ENCODE results near the gene MEGF10.

GRCh38 chr5:127297348-127298035, 6.9 kb downstream of the MEGF10 start:
- TF ChIP-seq CTCF (IDR thresholded peaks at IDR 0.05), result no peak
- TF ChIP-seq POLR2A (IDR thresholded peaks at IDR 0.05), result no peak
- TF ChIP-seq POLR2AphosphoS5 (IDR thresholded peaks at IDR 0.05), result no peak
